Adipocyte (in vitro differentiated cells): ENCODE data around the gene SLC35B1.

Experiments
- DNase-seq: peaks from one replicate; pipeline ENCODE4 v3.0.0-alpha.2; 2015; ENCODE audit warnings: low read depth
- H3K27me3 ChIP-seq: replicated peaks from 2 replicates; pipeline ENCODE4 v1.7.0; 2013; ENCODE audit warnings: mild to moderate bottlenecking, low read length, moderate library complexity; ENCODE audit not compliant: control insufficient read depth, insufficient read depth
- H3K36me3 ChIP-seq: 2 replicates; pipeline ENCODE4 v1.7.0; 2013; ENCODE audit warnings: low read length, mild to moderate bottlenecking, moderate library complexity; ENCODE audit not compliant: control insufficient read depth, insufficient read depth, severe bottlenecking
- H3K4me1 ChIP-seq: 2 replicates; pipeline ENCODE4 v1.7.0; 2013; ENCODE audit warnings: mild to moderate bottlenecking, low read length, moderate library complexity; ENCODE audit not compliant: control insufficient read depth, insufficient read depth
- H3K4me3 ChIP-seq: 2 replicates; pipeline ENCODE4 v1.7.0; 2013; ENCODE audit warnings: mild to moderate bottlenecking, low read length, moderate library complexity
- H3K9ac ChIP-seq: 2 replicates; pipeline ENCODE4 v1.7.0; 2013; ENCODE audit warnings: mild to moderate bottlenecking, low read length, moderate library complexity
- H3K9me3 ChIP-seq: 2 replicates; pipeline ENCODE4 v1.7.0; 2013; ENCODE audit warnings: mild to moderate bottlenecking, low read length, moderate library complexity; ENCODE audit not compliant: control insufficient read depth

SLC35B1 gene

GRCh38 chr17:49694847-49695697, 12.7 kb downstream of the SLC35B1 start:
- Histone ChIP-seq H3K4me1 (peaks cover 14% of the 10 kb centered on the region), H3K27me3 (peaks cover 6% of the 10 kb centered on the region), H3K9me3 (no peaks in the 10 kb centered on the region), H3K4me3 (no peak overlapping the region), H3K9ac (no peak overlapping the region), H3K36me3 (peaks cover 5% of the 10 kb centered on the region)
- DNase-seq = peak; percentile 77

- Histone ChIP-seq H3K9ac (no peak overlapping the region), H3K4me3 (no peak overlapping the region), H3K36me3 (no peaks in the 10 kb centered on the region), H3K27me3 (peaks cover 6% of the 10 kb centered on the region), H3K4me1 (peaks cover 14% of the 10 kb centered on the region), H3K9me3 (no peaks in the 10 kb centered on the region)
- DNase-seq = no peak
Measured at GRCh38 chr17:49692751-49693150, 15.0 kb downstream of the SLC35B1 start.

- peaks cover 14% of the 10 kb centered on the region for H3K4me1 ChIP-seq
- no peak for DNase-seq
- no peak overlapping the region for H3K4me3 ChIP-seq
- H3K27me3 ChIP-seq = peaks cover 6% of the 10 kb centered on the region
- peak overlapping the region; percentile 66 for H3K9ac ChIP-seq
- no peaks in the 10 kb centered on the region for H3K36me3 ChIP-seq
- no peaks in the 10 kb centered on the region for H3K9me3 ChIP-seq
Measured at GRCh38 chr17:49691677-49692191, 16.0 kb downstream of the SLC35B1 start.

GRCh38 chr17:49691086-49691676, 16.6 kb downstream of the SLC35B1 start:
- H3K9ac ChIP-seq = peak overlapping the region; percentile 66
- peaks cover 14% of the 10 kb centered on the region for H3K4me1 ChIP-seq
- DNase-seq = no peak
- H3K4me3 ChIP-seq = no peak overlapping the region
- H3K27me3 ChIP-seq = peaks cover 6% of the 10 kb centered on the region
- no peaks in the 10 kb centered on the region for H3K36me3 ChIP-seq
- no peaks in the 10 kb centered on the region for H3K9me3 ChIP-seq

- Histone ChIP-seq H3K27me3 (peaks cover 5% of the 10 kb centered on the region), H3K36me3 (no peaks in the 10 kb centered on the region), H3K4me1 (peaks cover 14% of the 10 kb centered on the region), H3K9me3 (no peaks in the 10 kb centered on the region), H3K4me3 (no peak overlapping the region), H3K9ac (no peak overlapping the region)
- DNase-seq = no peak
Measured at GRCh38 chr17:49690256-49690655, 17.5 kb downstream of the SLC35B1 start.

DNA sequence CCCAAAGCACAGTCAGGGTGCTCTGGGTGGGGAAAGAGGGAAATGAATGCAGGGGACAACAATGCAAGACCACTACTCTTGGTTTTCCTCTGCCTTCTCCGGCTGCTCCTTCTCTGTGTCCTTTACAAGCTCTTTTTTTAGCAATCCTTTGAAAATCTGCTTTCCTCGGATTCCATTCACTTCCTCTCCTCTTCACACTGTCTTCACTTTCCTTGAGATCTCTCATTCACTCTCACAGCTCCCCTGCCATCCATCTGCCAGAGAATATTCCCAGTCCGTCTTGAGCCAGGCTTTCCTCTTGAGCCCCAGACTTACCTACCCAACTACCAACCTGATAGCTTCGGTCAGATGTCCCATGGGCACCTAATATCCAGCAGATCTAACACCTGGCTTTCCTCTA, 18.9 kb downstream of the SLC35B1 start:
- Histone ChIP-seq H3K9me3 (no peaks in the 10 kb centered on the region), H3K27me3 (no peaks in the 10 kb centered on the region), H3K4me1 (peaks cover 14% of the 10 kb centered on the region), H3K4me3 (no peak overlapping the region), H3K36me3 (no peaks in the 10 kb centered on the region), H3K9ac (no peak overlapping the region)
- no peak for DNase-seq

- no peak overlapping the region for H3K9ac ChIP-seq
- no peaks in the 10 kb centered on the region for H3K36me3 ChIP-seq
- H3K9me3 ChIP-seq = no peaks in the 10 kb centered on the region
- H3K27me3 ChIP-seq = no peaks in the 10 kb centered on the region
- no peak overlapping the region for H3K4me3 ChIP-seq
- DNase-seq = no peak
- H3K4me1 ChIP-seq = peaks cover 14% of the 10 kb centered on the region
Measured at GRCh38 chr17:49687878-49688491, 19.8 kb downstream of the SLC35B1 start.

- no peaks in the 10 kb centered on the region for H3K36me3 ChIP-seq
- no peak for DNase-seq
- H3K27me3 ChIP-seq = peaks cover 2% of the 10 kb centered on the region
- no peaks in the 10 kb centered on the region for H3K9me3 ChIP-seq
- H3K4me1 ChIP-seq = peaks cover 8% of the 10 kb centered on the region
- no peak overlapping the region for H3K4me3 ChIP-seq
- H3K9ac ChIP-seq = no peak overlapping the region
Measured at GRCh38 chr17:49681106-49681979, 26.4 kb downstream of the SLC35B1 start.

GRCh38 chr17:49680314-49680713, 27.4 kb downstream of the SLC35B1 start:
- Histone ChIP-seq H3K9ac (no peak overlapping the region), H3K4me3 (no peak overlapping the region), H3K36me3 (no peaks in the 10 kb centered on the region), H3K27me3 (peaks cover 2% of the 10 kb centered on the region), H3K9me3 (no peaks in the 10 kb centered on the region), H3K4me1 (peaks cover 14% of the 10 kb centered on the region)
- no peak for DNase-seq

GRCh38 chr17:49677933-49678847, 29.6 kb downstream of the SLC35B1 start, which contains the start of gene SPOP:
Gene SPOP (minus strand): TSS chr17:49678097. CDS start chr17:49622810, 55,287 bp downstream.
- peaks cover 2% of the 10 kb centered on the region for H3K27me3 ChIP-seq
- peak within 1 kb of the TSS; percentile 87 for H3K4me3 ChIP-seq
- peak within 1 kb of the TSS; percentile 87 for H3K9ac ChIP-seq
- DNase-seq = peak; percentile 100
- H3K4me1 ChIP-seq = peaks cover 20% of the 10 kb centered on the region
- peaks cover 5% of the 10 kb centered on the region for H3K36me3 ChIP-seq
- no peaks in the 10 kb centered on the region for H3K9me3 ChIP-seq
